Immature natural killer cell (primary cell): Measurements from ENCODE around the gene PRDM4. TPM values are rescaled to one million over a fixed set of nuclear protein-coding genes. Genes with fewer than 3 reads are reported as not detected.

Experiments
- DNase-seq, 3 donors: peaks; one replicate each; pipeline ENCODE4 v3.0.0; 2022; ENCODE audit warnings: mixed read lengths in 1 of 3
- H3K27ac Mint-ChIP-seq, 6 donors: one replicate each; pipeline ENCODE4 v1.8.0; 2020; ENCODE audit warnings: mixed read lengths in 6 of 6, mild to moderate bottlenecking in 5 of 6, inconsistent platforms in 4 of 6, moderate library complexity in 3 of 6
- H3K27me3 Mint-ChIP-seq, 3 donors: one replicate each; pipeline ENCODE4 v1.8.0; 2020 to 2021; ENCODE audit warnings: low read depth in 3 of 3, mild to moderate bottlenecking in 3 of 3, mixed read lengths in 3 of 3, moderate library complexity in 3 of 3, inconsistent platforms in 1 of 3
- H3K36me3 Mint-ChIP-seq, 3 donors: one replicate each; pipeline ENCODE4 v1.8.0; 2020; ENCODE audit warnings: mixed read lengths in 3 of 3, inconsistent platforms in 2 of 3, mild to moderate bottlenecking in 2 of 3
- H3K4me1 Mint-ChIP-seq, 2 donors: one replicate each; pipeline ENCODE4 v1.8.0; 2020; ENCODE audit warnings: inconsistent platforms in 2 of 2, mild to moderate bottlenecking in 2 of 2, mixed read lengths in 2 of 2, moderate library complexity in 1 of 2
- H3K4me3 Mint-ChIP-seq, 5 donors: one replicate each; pipeline ENCODE4 v1.8.0; 2020; ENCODE audit warnings: mild to moderate bottlenecking in 5 of 5, mixed read lengths in 5 of 5, inconsistent platforms in 3 of 5, moderate library complexity in 3 of 5
- H3K9me3 Mint-ChIP-seq, 6 donors: one replicate each; pipeline ENCODE4 v1.8.0; 2020; ENCODE audit warnings: mild to moderate bottlenecking in 6 of 6, mixed read lengths in 6 of 6, inconsistent platforms in 4 of 6, moderate library complexity in 3 of 6
- polyA plus RNA-seq, 3 donors: library from polyadenylated mRNA; unstranded; fragments of 300-500 nt; fragmentation: Illumina TruSeq; gene quantifications; one replicate each; pipeline ENCODE4 v1.2.3, GENCODE V29; 2021

The PRDM4 gene, protein sequence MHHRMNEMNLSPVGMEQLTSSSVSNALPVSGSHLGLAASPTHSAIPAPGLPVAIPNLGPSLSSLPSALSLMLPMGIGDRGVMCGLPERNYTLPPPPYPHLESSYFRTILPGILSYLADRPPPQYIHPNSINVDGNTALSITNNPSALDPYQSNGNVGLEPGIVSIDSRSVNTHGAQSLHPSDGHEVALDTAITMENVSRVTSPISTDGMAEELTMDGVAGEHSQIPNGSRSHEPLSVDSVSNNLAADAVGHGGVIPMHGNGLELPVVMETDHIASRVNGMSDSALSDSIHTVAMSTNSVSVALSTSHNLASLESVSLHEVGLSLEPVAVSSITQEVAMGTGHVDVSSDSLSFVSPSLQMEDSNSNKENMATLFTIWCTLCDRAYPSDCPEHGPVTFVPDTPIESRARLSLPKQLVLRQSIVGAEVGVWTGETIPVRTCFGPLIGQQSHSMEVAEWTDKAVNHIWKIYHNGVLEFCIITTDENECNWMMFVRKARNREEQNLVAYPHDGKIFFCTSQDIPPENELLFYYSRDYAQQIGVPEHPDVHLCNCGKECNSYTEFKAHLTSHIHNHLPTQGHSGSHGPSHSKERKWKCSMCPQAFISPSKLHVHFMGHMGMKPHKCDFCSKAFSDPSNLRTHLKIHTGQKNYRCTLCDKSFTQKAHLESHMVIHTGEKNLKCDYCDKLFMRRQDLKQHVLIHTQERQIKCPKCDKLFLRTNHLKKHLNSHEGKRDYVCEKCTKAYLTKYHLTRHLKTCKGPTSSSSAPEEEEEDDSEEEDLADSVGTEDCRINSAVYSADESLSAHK
- polyA plus RNA-seq, result 10 to 100 TPM in 2 of 3 donors, 1 to 10 TPM in 1; 7.7 to 19.4 (median 12.2) TPM

DNA sequence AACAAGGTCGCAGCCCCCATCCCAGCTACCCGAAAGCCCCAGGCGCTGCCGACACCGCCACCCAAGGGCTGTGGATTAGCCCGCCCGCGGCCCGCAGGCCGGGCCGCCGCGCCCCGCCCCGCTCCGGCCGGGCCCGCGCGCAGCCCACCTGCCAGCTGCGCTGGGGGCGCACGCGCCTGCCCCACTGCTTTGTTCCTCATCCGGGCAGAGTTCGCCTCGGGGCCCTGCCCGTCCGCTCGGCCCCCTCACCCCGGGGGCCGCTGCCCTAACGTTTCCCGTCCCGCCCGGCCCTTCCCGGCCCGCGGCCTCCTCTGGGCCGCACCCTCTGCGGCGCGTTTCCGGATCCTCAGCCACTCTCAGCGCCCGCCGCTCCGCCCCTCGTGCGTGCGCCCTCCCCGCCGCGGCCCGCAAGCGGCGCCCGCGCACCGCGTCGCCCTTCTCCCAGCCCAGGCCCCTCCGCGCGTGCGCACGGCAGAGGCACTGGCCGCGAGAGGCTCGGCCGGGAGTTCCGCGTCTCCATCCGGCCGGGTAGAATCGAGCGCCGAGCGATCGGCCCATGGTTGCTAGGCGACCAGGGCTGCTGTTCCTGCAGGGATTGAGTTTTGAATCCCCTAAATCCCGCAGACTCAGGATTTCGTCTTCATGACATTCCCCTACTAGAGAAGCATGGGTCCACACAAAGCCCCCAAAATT is at the start of gene PRDM4:
Gene PRDM4 (minus strand): TSS at position 329 of the 693 bp plus-strand sequence. CDS start 622 bp downstream, outside the sequence.
- peak; percentile 92 to 96 (median 95) for DNase-seq

DNA sequence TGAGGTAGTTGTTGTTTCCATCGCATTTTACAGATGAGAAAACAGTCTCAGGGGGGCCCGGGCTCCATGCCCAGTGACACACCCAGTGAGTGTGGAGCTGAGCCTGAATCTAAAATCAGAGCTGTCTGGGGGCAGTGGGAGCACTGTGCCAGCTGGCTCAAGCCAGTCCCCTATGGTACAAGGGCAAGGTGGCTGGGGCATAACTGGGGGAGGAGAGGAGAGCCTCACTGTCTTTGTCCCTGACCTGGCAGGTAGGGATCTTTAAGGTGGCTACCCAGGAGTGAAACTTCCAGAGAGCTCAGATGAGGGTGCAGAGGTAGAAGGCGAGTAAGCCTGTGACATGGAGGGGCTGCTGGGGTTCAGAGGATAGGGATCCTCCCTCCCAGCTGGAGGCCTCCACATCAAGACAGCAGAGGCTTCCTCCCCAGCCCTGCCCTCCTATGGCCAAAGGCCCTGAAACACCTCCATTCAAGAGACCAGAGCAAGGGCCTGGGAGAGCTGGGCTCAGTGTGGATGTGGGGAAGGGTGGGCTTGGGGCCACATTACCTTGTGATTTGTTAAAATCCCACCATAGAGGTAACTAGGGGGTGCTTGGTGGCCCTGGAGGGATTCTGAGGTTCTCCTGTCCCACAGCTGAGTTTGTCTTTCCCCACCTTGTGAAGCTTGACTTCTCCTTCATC is 46.7 kb upstream of the PRDM4 start:
- Mint-ChIP-seq H3K27me3 (peaks cover 2 to 7% (median 2%) of the 10 kb centered on the region in 3 donors), H3K9me3 (no peaks in the 10 kb centered on the region), H3K27ac (no peak overlapping the region), H3K36me3 (no peaks in the 10 kb centered on the region), H3K4me1 (no peaks in the 10 kb centered on the region), H3K4me3 (no peak overlapping the region)
- no peak for DNase-seq

More for the DNA sequence above, at the start of gene PRDM4:
- H3K4me1 Mint-ChIP-seq, result peaks cover 35 to 42% of the 10 kb centered on the region in 2 donors
- H3K9me3 Mint-ChIP-seq, result no peaks in the 10 kb centered on the region
- peaks cover 0 to 6% (median 0%) of the 10 kb centered on the region in 3 donors for H3K36me3 Mint-ChIP-seq
- H3K27ac Mint-ChIP-seq, result peak within 1 kb of the TSS; percentile 82 to 94 (median 92)
- H3K27me3 Mint-ChIP-seq, result peaks cover 3 to 13% (median 7%) of the 10 kb centered on the region in 3 donors
- H3K4me3 Mint-ChIP-seq, result peak within 1 kb of the TSS; percentile 84 to 93 (median 88)

DNA sequence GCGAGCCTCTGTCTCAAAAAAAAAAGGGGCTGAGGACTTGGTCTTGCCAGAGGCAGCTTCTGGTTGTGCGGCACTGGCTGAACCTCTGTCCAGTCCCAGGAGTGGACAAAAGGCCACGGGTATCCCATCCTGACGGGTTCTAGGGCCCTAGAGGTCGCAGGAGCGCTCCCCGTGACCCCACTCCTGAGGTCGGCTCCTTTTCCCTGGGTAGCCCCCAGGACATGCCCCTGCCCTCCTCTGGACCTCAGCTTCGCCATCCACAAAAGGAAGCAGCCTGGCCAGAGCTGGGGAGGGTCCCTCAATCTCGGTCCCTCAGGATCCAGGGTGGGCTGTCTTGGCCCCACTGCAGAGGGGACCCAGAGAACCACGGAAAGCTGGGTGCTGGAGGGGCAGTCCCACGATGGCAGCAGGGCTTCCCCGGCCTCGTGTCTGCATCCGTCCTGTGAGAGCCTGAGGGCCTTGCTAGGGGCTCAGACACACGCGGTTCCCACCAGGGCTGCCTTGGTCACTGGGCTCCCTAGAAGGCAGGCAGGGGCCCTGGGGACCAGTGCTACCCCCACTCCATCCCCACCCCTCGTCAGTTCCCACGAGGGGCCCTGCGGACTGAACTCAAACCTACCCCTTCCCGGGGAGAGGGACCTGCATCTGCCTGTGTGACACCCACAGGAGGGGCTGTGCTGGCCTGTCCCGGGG is 44.7 kb upstream of the PRDM4 start:
- Mint-ChIP-seq H3K9me3 (no peaks in the 10 kb centered on the region), H3K36me3 (no peaks in the 10 kb centered on the region), H3K4me1 (no peaks in the 10 kb centered on the region), H3K4me3 (no peak overlapping the region), H3K27ac (no peak overlapping the region), H3K27me3 (peaks cover 0 to 4% (median 1%) of the 10 kb centered on the region in 3 donors)
- no peak for DNase-seq

DNA sequence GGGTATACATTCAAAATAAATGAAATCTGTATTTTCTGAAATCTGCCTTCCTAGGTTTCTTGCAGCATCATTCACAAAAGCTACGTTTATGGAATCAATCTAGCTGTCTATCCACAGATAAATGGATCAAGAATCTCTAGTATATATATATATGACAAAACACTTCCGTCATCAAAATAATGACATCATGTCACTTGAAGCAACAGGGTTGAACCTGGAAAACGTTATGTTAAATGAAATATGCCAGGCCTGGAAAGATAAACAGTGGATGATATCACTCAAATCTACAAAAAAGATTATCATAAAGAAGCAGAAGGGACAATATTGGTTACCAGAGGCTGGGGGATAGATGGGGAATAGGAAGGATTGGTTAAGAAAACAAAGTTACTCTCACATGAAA is 42.2 kb upstream of the PRDM4 start:
- H3K4me1 Mint-ChIP-seq, result no peaks in the 10 kb centered on the region
- no peak overlapping the region for H3K4me3 Mint-ChIP-seq
- H3K9me3 Mint-ChIP-seq, result no peaks in the 10 kb centered on the region
- no peak for DNase-seq
- H3K27ac Mint-ChIP-seq, result no peak overlapping the region
- peaks cover 0 to 1% (median 0%) of the 10 kb centered on the region in 3 donors for H3K27me3 Mint-ChIP-seq
- H3K36me3 Mint-ChIP-seq, result no peaks in the 10 kb centered on the region

DNA sequence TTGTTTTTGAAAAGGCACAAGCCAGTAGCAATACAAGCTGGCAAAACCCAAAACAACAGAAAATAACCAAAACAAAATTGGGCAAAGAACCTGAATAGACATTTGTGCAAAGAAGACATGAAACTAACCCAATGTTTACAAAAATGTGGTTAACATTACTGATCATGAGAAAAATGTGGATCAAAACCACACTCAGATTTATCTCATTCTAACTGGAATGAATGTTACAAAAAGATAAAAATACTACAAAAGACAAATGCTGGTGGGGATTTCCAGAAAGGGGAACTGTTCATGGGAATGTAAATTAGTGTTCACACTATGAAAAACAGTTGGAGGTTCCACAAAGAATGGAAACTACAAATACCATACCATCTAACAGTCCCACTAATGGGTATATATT is 40.2 kb upstream of the PRDM4 start:
- Mint-ChIP-seq H3K4me3 (no peak overlapping the region), H3K27ac (no peak overlapping the region), H3K36me3 (no peaks in the 10 kb centered on the region), H3K4me1 (no peaks in the 10 kb centered on the region), H3K27me3 (peaks cover 0 to 4% (median 0%) of the 10 kb centered on the region in 3 donors), H3K9me3 (no peaks in the 10 kb centered on the region)
- no peak for DNase-seq

DNA sequence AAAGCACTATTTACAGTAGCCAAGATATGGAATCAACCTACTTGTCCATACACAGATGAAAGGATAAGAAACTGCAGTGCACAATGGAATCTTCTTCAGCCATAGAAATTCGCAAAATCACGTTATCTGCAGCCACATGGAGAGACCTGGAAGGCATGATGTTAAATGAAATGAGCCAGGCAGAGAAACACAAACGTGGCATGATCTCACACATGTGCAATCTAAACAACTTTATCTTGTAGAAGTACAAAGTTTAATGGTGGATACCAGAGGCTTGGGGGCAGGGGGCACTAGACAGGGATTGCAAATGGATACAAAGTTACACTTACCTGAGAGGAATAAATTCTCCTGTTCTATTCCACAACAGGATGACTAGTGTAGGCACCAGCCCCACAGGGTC is 37.6 kb upstream of the PRDM4 start:
- Mint-ChIP-seq H3K9me3 (no peaks in the 10 kb centered on the region), H3K4me3 (no peak overlapping the region), H3K27me3 (peaks cover 0 to 5% (median 2%) of the 10 kb centered on the region in 3 donors), H3K4me1 (no peaks in the 10 kb centered on the region), H3K36me3 (no peaks in the 10 kb centered on the region), H3K27ac (no peak overlapping the region)
- no peak for DNase-seq

DNA sequence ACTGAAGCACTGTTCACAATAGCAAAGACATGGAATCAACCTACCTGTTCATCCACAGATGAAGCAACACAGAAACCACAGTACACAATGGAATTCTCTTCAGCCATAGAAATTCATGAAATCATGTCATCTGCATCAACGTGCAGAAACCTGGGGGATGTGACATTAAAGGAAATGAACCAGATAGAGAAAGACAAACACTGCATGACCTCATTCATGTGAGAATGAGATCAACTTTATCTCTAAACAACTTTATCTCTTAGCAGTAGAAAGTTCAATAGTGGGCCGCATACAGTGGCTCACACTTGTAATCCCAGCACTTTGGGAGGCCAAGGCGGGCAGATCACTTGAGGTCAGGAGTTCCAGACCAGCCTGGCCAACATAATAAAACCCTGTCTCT is 33.5 kb upstream of the PRDM4 start:
- no peak overlapping the region for H3K4me3 Mint-ChIP-seq
- H3K4me1 Mint-ChIP-seq, result no peaks in the 10 kb centered on the region
- no peaks in the 10 kb centered on the region for H3K36me3 Mint-ChIP-seq
- peaks cover 0 to 11% (median 5%) of the 10 kb centered on the region in 3 donors for H3K27me3 Mint-ChIP-seq
- no peak overlapping the region for H3K27ac Mint-ChIP-seq
- DNase-seq, result no peak
- no peaks in the 10 kb centered on the region for H3K9me3 Mint-ChIP-seq

DNA sequence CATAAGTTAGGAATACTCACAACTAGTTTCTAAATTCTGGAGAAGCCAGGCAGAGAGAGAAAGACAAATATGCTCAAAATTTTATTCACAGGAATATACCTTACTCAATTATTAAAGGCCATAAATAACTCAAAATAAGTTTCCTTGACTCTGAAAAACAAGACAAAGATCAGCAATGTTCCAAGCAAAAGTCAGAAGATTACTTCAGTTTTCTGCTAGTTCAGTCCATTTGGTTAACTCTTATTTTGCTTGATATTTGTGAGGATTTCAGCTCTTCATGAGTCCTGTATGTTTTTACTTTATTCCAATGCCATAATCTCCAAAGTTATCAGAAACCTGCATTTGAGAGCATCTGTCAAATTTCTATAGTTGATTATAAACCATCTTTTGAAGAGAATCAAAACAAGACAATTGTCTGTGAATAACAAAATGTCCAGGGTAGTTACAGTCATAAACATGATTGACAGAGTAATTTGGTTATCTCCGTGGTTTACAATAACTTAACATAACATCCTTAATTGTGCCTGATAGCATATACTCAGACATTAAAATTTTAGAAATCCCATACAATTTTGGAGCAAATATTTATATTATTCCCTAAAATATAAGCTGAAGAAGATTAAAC is 30.6 kb upstream of the PRDM4 start:
- no peaks in the 10 kb centered on the region for H3K36me3 Mint-ChIP-seq
- no peak overlapping the region for H3K27ac Mint-ChIP-seq
- no peaks in the 10 kb centered on the region for H3K9me3 Mint-ChIP-seq
- DNase-seq, result no peak
- H3K4me1 Mint-ChIP-seq, result no peaks in the 10 kb centered on the region
- peaks cover 2 to 18% (median 5%) of the 10 kb centered on the region in 3 donors for H3K27me3 Mint-ChIP-seq
- H3K4me3 Mint-ChIP-seq, result no peak overlapping the region

DNA sequence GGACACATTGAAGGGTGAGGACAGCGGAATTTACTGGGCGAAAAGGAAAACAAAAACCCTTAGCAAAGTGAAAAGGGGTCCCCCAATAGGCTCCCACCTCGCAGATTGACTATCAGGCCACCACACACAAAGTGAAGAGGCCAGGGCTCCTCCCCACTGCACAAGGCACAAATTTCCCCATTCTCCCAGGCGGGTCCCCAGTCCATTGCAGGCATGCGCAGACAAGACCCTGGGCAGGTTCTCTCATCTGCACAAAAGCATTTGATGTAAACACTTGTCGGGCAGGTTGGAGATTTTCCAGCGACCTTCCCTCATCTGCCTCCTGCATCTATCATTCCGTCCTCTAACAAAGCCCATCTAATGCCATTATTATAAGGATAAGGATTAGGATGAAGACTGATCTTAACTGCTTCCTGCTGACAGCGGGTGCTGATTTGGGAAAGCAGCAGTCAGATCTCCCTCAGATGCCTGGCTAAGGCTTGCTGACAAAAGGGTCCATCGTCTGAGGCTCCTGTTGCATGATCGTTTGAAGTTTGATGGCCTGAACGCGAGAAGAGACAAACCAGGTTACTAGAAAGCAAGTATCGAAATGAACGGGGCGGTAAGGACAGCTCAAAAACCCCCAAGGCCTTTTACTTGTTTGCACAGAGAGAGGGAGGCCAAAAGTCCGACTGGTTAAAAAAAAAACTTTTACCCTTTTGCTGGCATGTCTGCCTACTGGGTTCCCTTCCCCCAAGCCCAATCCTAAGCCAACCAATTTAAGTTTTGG is 27.9 kb upstream of the PRDM4 start:
- no peak for DNase-seq
- Mint-ChIP-seq H3K4me1 (no peaks in the 10 kb centered on the region), H3K9me3 (no peaks in the 10 kb centered on the region), H3K27me3 (peaks cover 2 to 18% (median 4%) of the 10 kb centered on the region in 3 donors), H3K4me3 (no peak overlapping the region), H3K27ac (no peak overlapping the region), H3K36me3 (no peaks in the 10 kb centered on the region)

DNA sequence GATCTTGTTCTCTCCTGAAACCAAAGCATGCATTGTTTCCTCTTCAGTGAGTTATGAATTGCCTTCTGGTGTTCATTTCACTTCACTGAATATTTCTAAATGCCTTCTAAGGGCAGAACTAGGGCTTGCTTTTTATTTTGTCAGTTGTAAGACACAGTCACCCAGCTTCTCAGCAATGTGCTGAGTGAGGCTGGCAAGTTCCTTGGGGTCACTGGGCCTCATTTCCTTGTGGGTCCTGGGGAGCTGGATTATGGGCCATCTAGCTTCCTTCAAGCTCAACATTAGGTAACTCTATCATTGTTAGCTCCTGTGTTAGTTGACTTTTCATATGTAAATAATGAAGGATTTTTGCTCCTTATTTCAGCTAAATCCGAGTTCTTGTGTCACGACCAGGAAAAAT is 27.3 kb upstream of the PRDM4 start:
- Mint-ChIP-seq H3K36me3 (no peaks in the 10 kb centered on the region), H3K4me3 (no peak overlapping the region), H3K27me3 (peaks cover 2 to 13% (median 4%) of the 10 kb centered on the region in 3 donors), H3K4me1 (no peaks in the 10 kb centered on the region), H3K27ac (no peak overlapping the region), H3K9me3 (no peaks in the 10 kb centered on the region)
- DNase-seq, result no peak

DNA sequence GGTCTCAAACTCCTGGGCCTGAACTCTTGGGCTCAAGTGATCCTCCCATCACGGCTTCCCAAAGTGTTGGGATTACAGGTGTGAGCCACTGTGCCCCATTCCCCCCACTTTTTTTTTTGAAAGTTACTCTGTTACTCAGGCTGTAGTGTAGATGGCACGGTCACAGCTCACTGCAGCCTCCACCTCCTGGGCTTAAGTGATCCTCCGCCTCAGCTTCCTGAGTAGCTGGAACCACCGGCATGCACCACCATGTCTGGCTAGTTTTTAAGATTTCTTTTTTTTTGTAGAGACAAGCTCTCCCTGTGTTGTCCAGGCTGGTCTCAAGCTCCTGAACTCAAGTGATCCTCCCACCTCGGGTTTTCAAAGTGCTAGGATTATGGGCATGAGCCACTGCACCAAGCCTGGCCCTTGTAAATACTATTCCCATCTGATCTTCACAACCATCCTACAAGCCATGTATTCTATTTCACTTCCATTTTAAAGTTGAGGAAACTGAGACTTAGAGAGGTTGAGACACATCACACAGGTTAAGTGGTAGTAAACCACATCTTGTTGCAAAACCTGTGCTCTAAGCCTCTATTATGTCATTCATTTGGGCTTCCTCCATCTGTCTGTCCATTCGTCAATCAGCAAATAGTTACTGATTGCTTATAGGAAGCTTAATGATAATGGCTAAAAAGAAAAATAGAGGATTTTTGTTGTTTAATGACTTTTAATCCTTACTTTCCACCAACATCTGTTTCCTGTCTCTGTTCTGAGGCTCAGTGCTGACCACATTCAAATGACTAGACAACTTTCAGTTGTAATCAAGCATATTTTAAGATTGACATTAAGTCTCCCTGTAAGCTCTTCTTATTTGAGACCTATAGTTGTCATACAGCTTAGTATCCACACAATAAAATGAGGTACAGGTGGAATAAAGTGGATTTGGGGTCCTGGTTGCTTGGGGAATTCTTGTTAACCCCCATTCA is 22.8 kb upstream of the PRDM4 start:
- Mint-ChIP-seq H3K9me3 (no peaks in the 10 kb centered on the region), H3K27me3 (peaks cover 3 to 15% (median 11%) of the 10 kb centered on the region in 3 donors), H3K4me3 (no peak overlapping the region), H3K27ac (no peak overlapping the region), H3K4me1 (no peaks in the 10 kb centered on the region), H3K36me3 (no peaks in the 10 kb centered on the region)
- no peak for DNase-seq
